ENCODE measurements around the gene KXD1. TPM values are rescaled to one million over a fixed set of nuclear protein-coding genes. Genes with fewer than 3 reads are reported as not detected.

KXD1 gene
- total RNA-seq, 1 donor from 2014 or later: 131 TPM

- no peak overlapping the region for H3K27ac ChIP-seq
- no peak for TF ChIP-seq POLR2A (IDR thresholded peaks at IDR 0.05)
- no peak for TF ChIP-seq POLR2AphosphoS5 (IDR thresholded peaks at IDR 0.05; ENCODE audit: insufficient read depth in 1 of 2, low read depth in 1 of 2)
- no peak for TF ChIP-seq CTCF (IDR thresholded peaks at IDR 0.05)
- H3K27me3 ChIP-seq: peaks cover 4% of the 10 kb centered on the region
- no peaks in the 10 kb centered on the region for H3K36me3 ChIP-seq
- no peak for DNase-seq (ENCODE audit: extremely low spot score in 2 of 2)
- peak overlapping the region; percentile 11 to 29 for H3K4me3 ChIP-seq
- H3K4me1 ChIP-seq: peaks cover 17% of the 10 kb centered on the region
- intact Hi-C loops (cut with DNase I): no loop called here
- no peaks in the 10 kb centered on the region for H3K9me3 ChIP-seq
Observed at GRCh38 chr19:18605546-18606280, 48.0 kb downstream of the KXD1 start.

GRCh38 chr19:18606281-18607225, 48.9 kb downstream of the KXD1 start, which contains the start of gene CRLF1:
Gene CRLF1 (minus strand): TSS chr19:18606799. CDS start chr19:18606656, 143 bp downstream.
- no peak for DNase-seq (ENCODE audit: extremely low spot score in 2 of 2)
- TF ChIP-seq POLR2A (IDR thresholded peaks at IDR 0.05): no peak
- TF ChIP-seq CTCF (IDR thresholded peaks at IDR 0.05): no peak
- no peak for TF ChIP-seq POLR2AphosphoS5 (IDR thresholded peaks at IDR 0.05; ENCODE audit: insufficient read depth in 1 of 2, low read depth in 1 of 2)
- intact Hi-C loops (cut with DNase I): no loop called here
- Histone ChIP-seq H3K27ac (no peak within 1 kb of the TSS), H3K27me3 (peaks cover 10% of the 10 kb centered on the region), H3K4me3 (peak within 1 kb of the TSS; percentile 28 to 29), H3K9me3 (no peaks in the 10 kb centered on the region), H3K36me3 (no peaks in the 10 kb centered on the region), H3K4me1 (peaks cover 25% of the 10 kb centered on the region)

- no peak overlapping the region for H3K27ac ChIP-seq
- H3K4me1 ChIP-seq: peaks cover 34% of the 10 kb centered on the region
- intact Hi-C loops (cut with DNase I): no loop called here
- DNase-seq (ENCODE audit: extremely low spot score in 2 of 2): no peak
- no peaks in the 10 kb centered on the region for H3K36me3 ChIP-seq
- H3K9me3 ChIP-seq: no peaks in the 10 kb centered on the region
- H3K27me3 ChIP-seq: peaks cover 15% of the 10 kb centered on the region
- peak overlapping the region; percentile 2 to 28 for H3K4me3 ChIP-seq
- no peak for TF ChIP-seq CTCF (IDR thresholded peaks at IDR 0.05)
- TF ChIP-seq POLR2AphosphoS5 (IDR thresholded peaks at IDR 0.05; ENCODE audit: insufficient read depth in 1 of 2, low read depth in 1 of 2): peak in 1 of 2 donors; percentile 34
- no peak for TF ChIP-seq POLR2A (IDR thresholded peaks at IDR 0.05)
Observed at GRCh38 chr19:18607226-18608101, 49.8 kb downstream of the KXD1 start.

GRCh38 chr19:18608102-18608804, 50.6 kb downstream of the KXD1 start:
- Histone ChIP-seq H3K27me3 (peaks cover 15% of the 10 kb centered on the region), H3K4me3 (no peak overlapping the region), H3K27ac (no peak overlapping the region), H3K9me3 (no peaks in the 10 kb centered on the region), H3K36me3 (no peaks in the 10 kb centered on the region), H3K4me1 (peaks cover 42% of the 10 kb centered on the region)
- TF ChIP-seq CTCF (IDR thresholded peaks at IDR 0.05): no peak
- TF ChIP-seq POLR2AphosphoS5 (IDR thresholded peaks at IDR 0.05; ENCODE audit: insufficient read depth in 1 of 2, low read depth in 1 of 2): no peak
- TF ChIP-seq POLR2A (IDR thresholded peaks at IDR 0.05): no peak
- intact Hi-C loops (cut with DNase I): no loop called here
- DNase-seq (ENCODE audit: extremely low spot score in 2 of 2): no peak

All from vagina (tissue), 2 donors.